GM21723 (cell line): Measurements from ENCODE around the gene IL19.
"Not testable (repeated sequence)": the region's sequence is repeated elsewhere in the genome, so short reads cannot be mapped to it uniquely, and the experiment has no call there.

ENCODE experiments used
- ATAC-seq: cut with Tn5 transposase; IDR thresholded peaks from one replicate; pipeline ENCODE4 v1.9.1; 2021; ENCODE audit warnings: mild to moderate bottlenecking, moderate library complexity; ENCODE audit not compliant: unreplicated experiment

IL19 gene

GRCh38 chr1:206739411-206740076 is 31.0 kb upstream of the IL19 start:
- peak; percentile 85 for ATAC-seq

DNA sequence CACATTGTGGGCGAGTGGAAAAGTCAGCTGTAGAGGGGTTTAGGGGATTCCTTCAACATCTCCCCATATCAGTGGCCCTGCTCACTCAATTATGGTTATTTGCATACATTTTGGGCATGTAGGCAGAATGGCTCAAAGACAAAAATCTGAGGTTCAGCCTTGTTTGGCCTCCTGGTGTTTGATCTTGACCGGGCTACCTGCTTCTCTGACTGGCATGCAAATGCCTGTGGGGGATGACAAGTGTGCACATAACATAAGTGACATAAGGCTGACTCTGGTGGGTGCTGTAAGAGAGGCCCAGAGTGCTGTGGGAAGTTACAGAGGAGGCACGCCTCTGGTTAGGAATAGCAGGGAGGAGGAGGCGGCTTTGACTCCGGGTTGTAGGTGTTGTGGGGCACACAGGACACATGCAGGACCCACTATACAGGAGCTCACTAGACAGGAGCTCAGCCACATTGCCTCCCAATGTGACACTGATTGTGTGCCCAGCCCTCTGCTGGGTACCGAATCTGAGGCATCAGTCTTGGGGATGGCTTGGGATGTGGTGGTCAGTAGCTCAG is 29.4 kb upstream of the IL19 start:
- no peak for ATAC-seq

GRCh38 chr1:206742719-206743383 is 27.7 kb upstream of the IL19 start:
- peak; percentile 24 for ATAC-seq

- no peak for ATAC-seq
Observed at GRCh38 chr1:206744683-206745082, 25.9 kb upstream of the IL19 start.

- no peak for ATAC-seq
Observed at GRCh38 chr1:206745301-206745700, 25.3 kb upstream of the IL19 start.

GRCh38 chr1:206748348-206749030 is 22.1 kb upstream of the IL19 start:
- no peak for ATAC-seq

DNA sequence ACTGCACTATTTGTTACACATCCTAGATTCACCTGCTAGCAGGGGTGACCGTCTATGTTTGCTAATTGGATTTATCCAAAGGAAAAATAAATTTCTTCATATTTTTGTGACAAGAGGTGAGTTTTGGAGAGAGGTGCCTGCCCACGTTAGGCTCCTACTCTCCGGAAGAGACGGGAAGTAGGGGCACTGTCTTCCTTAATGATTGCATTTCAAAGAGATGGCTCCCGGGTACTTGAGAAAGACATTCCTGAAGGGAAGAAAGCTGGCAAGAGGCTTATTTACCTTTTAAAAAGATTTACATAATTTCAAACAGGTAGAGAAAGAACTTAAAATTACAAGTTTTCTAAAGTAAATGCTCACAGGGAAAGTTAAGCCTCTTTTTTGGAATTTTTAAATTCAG is 18.7 kb upstream of the IL19 start:
- ATAC-seq, result no peak

- ATAC-seq, result no peak
Observed at GRCh38 chr1:206752481-206752880, 18.1 kb upstream of the IL19 start.

DNA sequence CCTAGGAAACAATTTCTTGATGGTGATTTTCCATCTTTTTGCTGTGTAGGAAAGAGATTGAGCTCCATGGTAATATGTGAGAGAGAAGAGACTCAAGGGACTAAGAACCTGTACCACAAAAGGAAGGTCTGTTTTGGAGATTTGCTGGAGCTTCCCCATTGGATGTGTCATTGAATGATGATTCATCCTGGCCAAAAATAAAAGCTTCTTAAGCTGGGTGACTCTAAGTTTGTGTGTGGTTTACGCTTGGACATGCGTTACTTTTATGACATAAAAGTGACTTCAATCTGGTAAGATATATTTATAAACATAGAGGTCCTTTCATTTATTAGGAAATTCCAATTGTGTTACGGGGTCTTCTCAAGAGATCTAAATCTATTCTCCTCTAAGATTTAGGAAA is 17.4 kb upstream of the IL19 start:
- ATAC-seq, result no peak

DNA sequence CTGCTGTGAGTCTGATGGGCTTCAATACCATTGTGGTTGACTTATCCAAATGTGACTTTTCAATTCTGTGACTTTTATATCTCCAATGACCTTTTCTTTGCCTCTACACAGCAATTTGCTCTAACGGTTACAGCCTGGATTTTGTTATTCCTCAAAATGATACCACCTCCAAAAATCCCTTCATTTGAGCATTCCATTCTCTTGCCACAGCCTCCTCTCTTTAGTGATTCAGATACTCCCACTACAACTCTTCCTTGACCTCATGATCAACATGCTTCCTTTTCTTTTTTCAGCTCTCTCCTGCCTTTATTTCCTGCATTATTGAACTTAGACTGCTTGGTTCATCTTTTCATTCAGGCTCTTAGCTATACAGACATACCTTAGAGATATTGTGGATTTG is 16.6 kb upstream of the IL19 start:
- no peak for ATAC-seq

DNA sequence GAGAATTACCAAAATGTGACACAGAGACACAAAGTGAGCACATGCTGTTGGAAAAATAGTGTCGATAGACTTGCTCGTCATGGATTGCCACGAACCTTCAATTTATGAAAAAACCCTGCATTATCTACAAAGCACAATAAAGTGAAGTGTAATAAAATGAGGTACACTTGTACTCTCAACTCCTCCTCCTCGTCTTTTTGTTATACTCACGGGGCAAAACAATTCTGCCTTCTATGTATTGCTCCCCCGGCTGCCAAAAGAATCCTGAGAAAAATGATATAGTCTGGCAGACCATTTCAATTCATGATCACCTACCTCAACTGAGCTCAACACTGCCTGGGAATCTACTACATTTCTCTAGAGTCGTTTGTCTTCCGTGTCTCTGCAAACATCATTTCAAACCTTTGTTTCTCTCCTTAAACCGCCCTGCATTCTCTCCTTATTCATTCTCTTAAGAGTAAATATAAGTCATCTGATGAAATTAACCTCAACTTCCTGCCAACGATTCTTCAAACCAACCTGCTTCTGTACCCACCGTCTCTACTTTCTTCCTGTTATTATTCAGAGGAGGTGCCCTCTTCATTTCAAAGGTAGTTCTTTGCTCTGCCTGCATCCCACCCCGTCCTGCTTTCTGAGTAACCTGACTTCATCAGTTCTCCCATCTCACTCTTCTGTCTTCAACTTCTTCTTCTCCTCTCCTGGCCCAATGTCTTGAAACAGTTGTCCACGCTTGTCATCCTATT is 12.9 kb upstream of the IL19 start:
- ATAC-seq, result no peak

DNA sequence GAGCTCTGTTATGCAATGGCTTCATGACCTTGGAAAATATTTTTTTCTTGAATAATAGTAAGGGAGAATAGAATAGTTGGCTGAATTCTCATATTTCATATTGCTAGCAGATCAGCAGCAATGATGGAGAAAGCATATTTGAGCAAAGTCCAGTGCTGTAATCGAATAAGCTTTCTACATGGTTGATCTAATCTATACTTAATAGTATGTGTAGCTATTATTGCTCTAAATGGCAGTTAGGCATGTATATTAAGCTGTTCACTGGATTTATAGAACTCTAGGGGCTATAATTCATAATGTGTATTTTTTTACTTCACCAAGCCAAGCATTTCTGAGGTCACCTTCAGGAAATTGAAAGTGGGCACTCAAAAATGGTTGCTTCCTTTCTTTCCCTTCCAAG is 10.0 kb upstream of the IL19 start:
- ATAC-seq, result no peak

DNA sequence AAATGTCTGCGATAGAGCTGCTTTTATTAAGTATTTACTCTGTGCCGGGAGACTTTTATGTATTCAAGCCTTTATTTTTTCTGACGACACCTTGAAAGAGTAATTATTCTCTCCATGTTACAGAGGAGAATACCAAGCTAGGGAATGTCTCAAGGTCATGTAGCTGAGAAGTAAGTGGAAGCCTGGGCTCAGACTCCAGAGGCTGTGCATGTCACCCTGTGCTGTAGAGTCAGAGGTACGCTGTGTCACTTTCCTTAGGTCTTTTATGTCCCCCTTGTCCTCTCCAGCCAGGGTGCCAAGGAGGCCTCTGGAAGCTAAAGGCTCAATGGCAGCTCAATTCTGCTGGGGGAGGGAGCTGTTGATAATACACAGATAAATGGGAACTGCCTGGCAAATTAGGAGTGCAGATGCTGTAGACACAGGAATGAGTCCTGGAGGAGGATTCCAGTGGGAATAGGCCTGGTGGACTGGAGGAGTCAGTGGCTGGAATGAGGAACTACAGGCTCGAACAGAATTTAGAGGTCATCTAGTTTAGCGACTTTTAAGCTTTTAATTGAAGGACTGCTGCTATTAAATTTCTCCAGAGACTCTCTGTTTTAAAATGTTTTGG is 9.3 kb upstream of the IL19 start:
- no peak for ATAC-seq

DNA sequence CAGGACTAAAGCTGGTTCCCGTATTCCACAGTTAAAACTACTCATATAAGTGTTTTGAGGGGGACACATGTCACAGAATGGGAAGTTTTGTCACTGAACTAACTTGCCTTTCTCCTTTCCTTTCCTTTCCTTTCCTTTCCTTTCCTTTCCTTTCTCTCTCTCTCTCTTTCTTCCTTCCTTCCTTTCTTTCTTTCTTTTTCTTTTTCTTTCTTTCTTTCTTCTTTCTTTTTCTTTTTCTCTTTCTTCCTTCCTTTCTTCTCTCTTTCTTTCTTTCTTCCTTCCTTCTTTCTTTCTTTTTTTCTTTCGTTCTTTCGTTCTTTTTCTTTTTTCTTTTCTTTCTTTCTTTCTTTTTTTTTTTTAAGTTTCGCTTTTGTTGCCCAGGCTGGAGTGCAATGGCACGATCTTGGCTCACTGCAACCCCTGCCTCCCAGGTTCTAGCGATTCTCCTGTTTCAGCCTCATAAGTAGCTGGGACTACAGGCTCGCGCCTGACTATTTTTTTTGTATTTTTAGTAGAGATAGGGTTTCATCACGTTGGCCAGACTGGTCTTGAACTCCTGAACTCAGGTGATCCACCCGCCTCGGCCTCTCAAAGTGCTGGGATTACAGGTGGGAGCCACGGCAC is 7.7 kb upstream of the IL19 start:
- ATAC-seq, result not testable (repeated sequence)

DNA sequence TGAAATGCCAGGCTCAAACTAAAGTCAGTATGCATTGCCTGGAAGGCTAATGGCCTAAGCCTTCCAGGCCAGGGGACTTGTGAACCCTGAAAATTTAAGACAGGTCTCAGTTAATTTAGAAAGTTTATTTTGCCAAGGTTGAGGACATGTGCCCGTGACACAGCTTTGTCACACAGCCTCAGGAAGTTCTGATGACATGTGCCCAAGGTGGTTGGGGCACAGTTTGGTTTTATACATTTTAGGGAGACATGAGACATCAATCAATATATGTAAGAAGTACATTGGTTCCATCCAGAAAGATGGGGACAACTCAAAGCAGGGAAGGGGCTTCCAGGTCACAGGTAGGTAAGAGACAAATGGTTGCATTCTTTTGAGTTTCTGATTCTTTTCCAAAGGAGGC is 4.8 kb upstream of the IL19 start:
- not testable (repeated sequence) for ATAC-seq

DNA sequence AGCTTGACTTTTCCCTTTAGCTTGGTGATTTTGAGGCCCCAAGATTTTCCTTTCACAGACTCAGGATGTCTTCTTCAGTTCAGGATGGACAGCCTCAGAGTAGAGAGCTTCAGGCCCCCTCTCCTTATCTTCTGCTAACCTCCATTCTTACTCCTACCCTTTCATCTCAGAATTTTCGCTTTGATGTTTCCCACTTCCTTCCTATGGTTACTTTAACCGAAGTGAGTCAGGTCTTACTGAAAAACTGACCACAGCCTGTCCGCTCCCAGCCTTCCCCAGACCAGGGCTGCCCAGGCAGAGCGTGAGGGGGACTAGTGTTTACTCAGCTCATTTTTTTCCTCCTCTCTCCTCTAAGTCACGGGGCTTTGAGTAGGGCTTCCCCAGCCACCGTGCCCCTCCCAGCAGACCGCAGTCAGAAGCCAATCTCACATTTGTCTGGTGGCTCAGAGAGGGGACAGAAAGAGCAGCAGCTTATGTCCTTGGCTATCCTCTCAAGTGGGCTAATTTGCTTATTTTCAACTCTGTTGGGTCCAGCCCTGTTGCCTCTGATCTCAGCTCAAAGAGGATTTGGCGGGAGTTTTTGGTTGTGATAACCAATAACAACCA is 4.2 kb upstream of the IL19 start:
- ATAC-seq, result peak; percentile 56

- ATAC-seq, result peak; percentile 5
Observed at GRCh38 chr1:206768472-206769303, 1.9 kb upstream of the IL19 start.

- peak; percentile 57 for ATAC-seq
Observed at GRCh38 chr1:206769304-206769731, 1.3 kb upstream of the IL19 start.

- ATAC-seq, result no peak
Observed at GRCh38 chr1:206771338-206771692, 742 bp downstream of the IL19 start.
